Body of pancreas (tissue), 4 donors: ENCODE data around the gene PPM1A.

Experiments used
- POLR2A ChIP-seq, 3 donors: fragments of 450-650 bp; IDR thresholded peaks; one replicate each; pipeline ENCODE4 v1.6.1; 2016; ENCODE audit warnings: antibody characterized with exemption in 3 of 3, mild to moderate bottlenecking in 2 of 3
- TF ChIP-seq, protein P1 (sequence below), 7 experiments: fragments of 450-650 bp in 4 of 7; fragments of 200-600 bp in 3 of 7; sonication (generic) in 3 of 7; IDR thresholded peaks; one replicate each; pipeline ENCODE4 v1.5.1; 2016 to 2019; ENCODE audit warnings: antibody characterized with exemption in 7 of 7

- TF ChIP-seq, protein P1, sequence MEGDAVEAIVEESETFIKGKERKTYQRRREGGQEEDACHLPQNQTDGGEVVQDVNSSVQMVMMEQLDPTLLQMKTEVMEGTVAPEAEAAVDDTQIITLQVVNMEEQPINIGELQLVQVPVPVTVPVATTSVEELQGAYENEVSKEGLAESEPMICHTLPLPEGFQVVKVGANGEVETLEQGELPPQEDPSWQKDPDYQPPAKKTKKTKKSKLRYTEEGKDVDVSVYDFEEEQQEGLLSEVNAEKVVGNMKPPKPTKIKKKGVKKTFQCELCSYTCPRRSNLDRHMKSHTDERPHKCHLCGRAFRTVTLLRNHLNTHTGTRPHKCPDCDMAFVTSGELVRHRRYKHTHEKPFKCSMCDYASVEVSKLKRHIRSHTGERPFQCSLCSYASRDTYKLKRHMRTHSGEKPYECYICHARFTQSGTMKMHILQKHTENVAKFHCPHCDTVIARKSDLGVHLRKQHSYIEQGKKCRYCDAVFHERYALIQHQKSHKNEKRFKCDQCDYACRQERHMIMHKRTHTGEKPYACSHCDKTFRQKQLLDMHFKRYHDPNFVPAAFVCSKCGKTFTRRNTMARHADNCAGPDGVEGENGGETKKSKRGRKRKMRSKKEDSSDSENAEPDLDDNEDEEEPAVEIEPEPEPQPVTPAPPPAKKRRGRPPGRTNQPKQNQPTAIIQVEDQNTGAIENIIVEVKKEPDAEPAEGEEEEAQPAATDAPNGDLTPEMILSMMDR (IDR thresholded peaks at IDR 0.05): no peak
- TF ChIP-seq POLR2A (IDR thresholded peaks at IDR 0.05): no peak
Observed at GRCh38 chr14:60294411-60295069, 45.5 kb downstream of the PPM1A start.
